NCI-H1048 (cell line): Measurements from ENCODE around the gene LY6G5C.
A peak's percentile ranks its signal among the peaks of the same experiment; 100 is the strongest.
"Not testable (repeated sequence)": the region's sequence is repeated elsewhere in the genome, so short reads cannot be mapped to it uniquely, and the experiment has no call there.

Experiments used
- DNase-seq: peaks from one replicate; lab custom pipeline; 2025; lab: John Stamatoyannopoulos, UW

Gene LY6G5C

GRCh38 chr6:31715022-31715958 is 34.4 kb upstream of the LY6G5C start, which contains the start of gene LY6G6D:
Gene LY6G6D, plus strand, starts transcription at chr6:31715348. Its CDS starts 8 bp downstream, at chr6:31715356.
- DNase-seq: no peak

- DNase-seq: no peak
These were observed 33.3 kb upstream of the LY6G5C start for GRCh38 chr6:31713991-31714684.

DNA sequence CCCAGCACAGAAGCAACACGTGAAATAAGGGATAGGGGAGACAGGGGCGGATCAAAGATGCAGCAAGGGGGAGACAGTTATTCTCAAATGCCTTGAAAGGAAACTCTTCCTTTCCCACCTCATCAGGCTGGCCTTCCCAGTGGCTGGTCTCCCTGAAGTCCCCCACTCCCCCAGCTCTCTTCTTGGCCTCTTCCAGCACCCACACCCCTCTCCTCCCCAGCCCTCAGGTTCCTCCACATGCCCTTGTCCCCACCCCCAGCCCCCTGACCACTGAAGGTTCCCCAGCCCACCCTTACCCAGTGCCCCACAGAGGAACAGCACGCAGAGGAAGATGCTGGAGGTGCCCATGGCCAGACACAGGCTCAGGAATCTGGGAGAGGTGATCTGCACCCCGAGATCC is 32.6 kb upstream of the LY6G5C start:
- no peak for DNase-seq

- no peak for DNase-seq
These were observed 31.4 kb upstream of the LY6G5C start for GRCh38 chr6:31712296-31712695.

DNA sequence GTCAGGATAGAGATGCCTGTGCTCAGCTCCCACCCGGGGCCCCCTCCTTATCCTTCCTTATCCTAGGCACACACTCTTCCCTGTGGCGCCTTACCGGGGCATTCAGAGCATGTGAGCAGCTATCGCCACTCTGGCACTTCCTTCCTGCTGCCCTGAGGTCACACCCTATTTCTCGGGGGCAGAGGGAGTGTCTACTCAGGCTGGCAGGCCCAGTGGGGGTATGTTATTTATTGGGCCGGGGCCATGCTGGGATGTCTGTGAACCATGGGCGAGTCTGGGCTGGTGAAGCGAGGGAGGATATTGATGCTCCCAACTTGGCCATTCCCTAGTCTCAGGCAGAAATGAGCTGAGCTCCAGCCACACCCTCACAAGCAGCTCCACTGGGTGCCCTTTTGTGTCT is 30.4 kb upstream of the LY6G5C start:
- no peak for DNase-seq

DNA sequence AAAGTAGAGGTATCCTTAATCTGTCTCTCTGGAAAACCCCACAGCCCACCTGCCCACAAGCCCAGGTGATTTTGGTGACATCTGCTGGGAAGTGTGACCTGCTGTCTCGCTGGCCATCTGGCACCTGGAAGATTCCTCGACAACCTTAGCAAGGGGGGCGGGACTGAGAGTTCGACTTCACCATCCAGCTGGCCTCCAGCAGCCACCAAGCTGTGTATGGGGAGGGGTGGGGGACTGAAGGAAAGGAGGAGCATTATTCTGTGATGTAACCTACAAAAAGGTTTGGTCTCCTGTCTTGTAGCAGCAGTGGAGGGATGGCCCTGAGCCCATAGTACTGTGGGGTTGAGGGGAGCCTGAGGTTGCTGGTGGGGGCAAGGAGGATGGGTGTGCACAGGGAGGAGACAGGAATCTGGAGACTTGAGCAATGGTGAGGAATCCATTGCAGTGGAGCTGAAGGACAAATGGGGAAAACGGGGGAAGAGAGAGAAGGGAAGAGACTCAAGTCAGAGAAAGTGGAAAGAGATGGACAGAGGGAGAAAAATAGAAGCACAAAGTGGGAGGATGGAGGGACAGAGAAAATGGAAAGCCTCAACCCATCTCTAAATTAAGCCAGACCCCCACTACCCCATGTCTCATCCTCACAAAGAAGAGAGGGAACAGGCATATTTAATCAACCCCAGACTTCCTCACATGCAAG is 29.8 kb upstream of the LY6G5C start:
- DNase-seq: no peak

GRCh38 chr6:31709157-31709556 is 28.3 kb upstream of the LY6G5C start:
- DNase-seq: not testable (repeated sequence)

GRCh38 chr6:31708224-31708623 is 27.4 kb upstream of the LY6G5C start:
- no peak for DNase-seq

GRCh38 chr6:31707701-31708100 is 26.8 kb upstream of the LY6G5C start:
- no peak for DNase-seq

DNA sequence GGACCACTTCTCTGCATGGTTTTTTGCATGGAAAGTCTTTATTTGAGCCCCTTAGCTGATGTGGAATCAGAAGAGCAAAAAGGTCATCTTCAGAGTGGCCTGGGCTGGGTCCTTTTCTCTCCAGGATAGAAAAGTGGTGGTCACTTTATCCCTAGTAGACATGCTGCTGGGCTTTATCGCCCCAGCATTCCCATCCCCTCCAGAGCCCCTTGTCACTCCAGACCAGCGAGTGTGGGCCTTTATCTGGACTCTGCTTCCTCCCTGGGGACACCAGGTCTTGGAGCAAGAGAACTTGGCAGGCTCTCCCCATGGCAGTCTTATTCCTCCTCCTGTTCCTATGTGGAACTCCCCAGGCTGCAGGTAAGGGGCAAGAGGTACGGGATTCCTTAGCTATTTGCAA is 25.7 kb upstream of the LY6G5C start, which contains the start of gene LY6G6F:
TSS of gene LY6G6F (plus strand) at position 268 of the 400 bp plus-strand sequence. CDS start at position 309, 41 bp downstream.
- DNase-seq: no peak

GRCh38 chr6:31705931-31706330 is 25.1 kb upstream of the LY6G5C start:
- no peak for DNase-seq

GRCh38 chr6:31702819-31703716 is 22.2 kb upstream of the LY6G5C start, which contains the start of gene ABHD16A:
Gene ABHD16A, minus strand, starts transcription at chr6:31703324. Its CDS starts 43 bp downstream, at chr6:31703281.
- peak; percentile 96 for DNase-seq

DNA sequence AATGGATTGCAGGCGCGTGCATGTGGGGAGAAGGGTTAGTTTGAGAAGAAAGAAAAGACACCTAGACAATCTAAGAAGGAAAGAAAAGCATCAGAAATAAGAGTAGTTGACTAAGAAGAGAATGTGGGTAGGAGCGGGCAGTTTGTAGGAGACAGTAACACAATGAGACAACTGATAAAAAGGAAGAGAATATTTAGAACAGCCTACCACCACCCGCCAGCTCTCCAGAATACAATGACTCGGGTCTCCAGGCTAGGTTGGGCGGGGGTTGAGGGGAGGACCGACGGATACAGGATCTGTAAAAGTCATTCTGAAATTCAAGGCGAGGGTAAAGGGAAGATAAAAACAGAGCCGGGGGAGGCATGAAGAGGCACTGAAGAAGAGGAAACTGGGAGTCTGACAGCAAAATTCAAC is 21.5 kb upstream of the LY6G5C start:
- DNase-seq: no peak

DNA sequence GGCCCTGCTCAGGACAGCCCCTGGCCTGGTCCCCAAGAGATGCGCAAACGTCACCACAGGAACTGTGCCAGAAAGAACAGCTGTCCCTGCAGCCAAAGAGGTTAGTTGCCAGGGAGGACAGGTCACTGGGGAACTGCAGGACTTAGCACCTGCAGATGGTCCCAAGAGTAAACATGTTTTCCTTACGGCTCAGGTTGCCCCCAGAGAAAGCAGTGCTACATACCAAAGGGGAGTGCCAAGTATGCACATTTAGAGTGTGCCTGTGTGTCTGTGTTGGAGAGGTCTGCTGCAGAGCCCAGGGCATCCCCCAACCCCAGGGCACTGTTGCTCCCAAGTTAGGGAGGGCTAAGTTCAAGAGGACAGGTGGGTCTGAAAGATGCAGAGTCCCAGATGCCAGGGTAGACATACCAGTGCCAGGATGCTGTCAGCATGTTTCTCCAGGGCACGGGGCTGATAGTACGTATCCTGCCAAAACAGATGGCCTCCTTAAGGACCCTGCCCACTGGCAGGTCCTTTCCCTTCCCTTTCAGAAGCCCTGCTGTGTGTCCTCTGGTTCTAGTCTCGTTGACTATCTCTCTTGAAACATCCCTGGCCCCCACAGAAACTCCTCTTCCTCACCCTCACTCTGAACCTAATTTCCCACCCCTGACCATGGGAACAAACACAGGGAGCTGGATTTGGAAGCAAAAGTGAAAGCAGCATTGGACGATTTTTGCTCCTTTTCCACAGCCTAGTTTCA is 21.0 kb upstream of the LY6G5C start:
- no peak for DNase-seq

- DNase-seq: no peak
These were observed 20.0 kb upstream of the LY6G5C start for GRCh38 chr6:31700740-31701401.

- DNase-seq: no peak
These were observed 16.7 kb upstream of the LY6G5C start for GRCh38 chr6:31697555-31697954.

DNA sequence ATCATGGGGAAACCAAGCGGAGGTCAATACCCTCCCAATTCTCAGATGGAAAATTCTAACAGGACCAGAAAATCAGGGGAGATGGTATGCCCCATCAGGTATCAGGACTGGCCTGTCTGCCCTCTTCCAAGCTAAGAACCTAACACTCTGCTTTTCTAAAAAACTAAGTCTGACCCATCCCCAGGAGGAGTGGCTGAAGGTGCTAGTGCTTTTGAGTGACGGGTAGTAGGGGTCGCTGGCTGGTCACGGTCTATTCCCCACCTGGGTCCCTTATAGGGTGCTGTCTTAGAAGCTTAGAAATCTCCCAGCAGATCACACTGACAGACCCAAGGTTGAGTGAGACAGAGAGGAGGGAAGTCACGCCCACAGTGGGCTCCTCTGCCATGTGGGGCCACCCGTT is 12.7 kb upstream of the LY6G5C start:
- DNase-seq: no peak

DNA sequence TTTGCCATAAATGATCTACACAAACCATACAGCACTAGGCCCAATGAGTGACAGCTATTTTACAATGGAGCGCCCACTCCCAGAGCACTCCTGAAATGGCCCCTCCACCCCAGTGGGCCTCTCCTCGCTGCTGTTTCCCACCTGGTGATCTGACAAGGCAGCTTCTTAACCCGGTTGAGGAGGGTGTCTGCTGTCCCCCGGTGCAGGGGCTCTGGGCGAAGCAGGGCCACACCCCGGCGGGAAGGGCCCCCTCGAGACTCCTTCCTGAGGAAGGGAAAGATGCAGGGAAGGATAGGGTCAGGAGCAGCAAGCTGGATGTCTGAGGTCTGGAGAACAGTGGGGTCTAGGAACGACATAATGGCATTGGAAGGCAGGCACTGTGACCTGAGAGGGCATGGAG is 12.0 kb upstream of the LY6G5C start:
- DNase-seq: no peak

- DNase-seq: no peak
These were observed 11.5 kb upstream of the LY6G5C start for GRCh38 chr6:31692353-31692752.

- DNase-seq: no peak
These were observed 10.8 kb upstream of the LY6G5C start for GRCh38 chr6:31691564-31692108.
